GM12878 (cell line): ENCODE measurements around the gene EPB41L2.

Experiments
- CTCF ChIP-seq, 3 experiments: IDR thresholded peaks in 2 of 3; conservative IDR thresholded peaks in 1 of 3; 2 replicates each; pipeline ENCODE4 v1.5.1; 2011; ENCODE audit warnings: low read depth in 3 of 3, low read length in 3 of 3, mild to moderate bottlenecking in 3 of 3, control low read depth in 2 of 3, moderate library complexity in 2 of 3, inconsistent platforms in 1 of 3, mixed read lengths in 1 of 3; ENCODE audit not compliant: control insufficient read depth in 2 of 3, insufficient read depth in 1 of 3; ENCODE audit errors: extremely low read depth in 1 of 3
- E2F4 ChIP-seq: IDR thresholded peaks from 2 replicates; pipeline ENCODE4 v1.6.1; 2012; ENCODE audit warnings: low read depth, low read length, improper control_type of control experiment
- EED ChIP-seq: sonication (generic); IDR thresholded peaks from 2 replicates; pipeline ENCODE4 v1.6.1; 2016; ENCODE audit warnings: antibody characterized with exemption, low read depth
- EZH2 ChIP-seq: IDR thresholded peaks from 2 replicates; pipeline ENCODE4 v1.6.1; 2012; ENCODE audit warnings: low read depth, mild to moderate bottlenecking, control low read depth, inconsistent platforms, low read length, borderline replicate concordance; ENCODE audit not compliant: control insufficient read depth
- MAX ChIP-seq: IDR thresholded peaks from 2 replicates; pipeline ENCODE4 v1.6.1; 2012; ENCODE audit warnings: low read depth, low read length, improper control_type of control experiment
- RFX5 ChIP-seq: IDR thresholded peaks from 2 replicates; pipeline ENCODE4 v1.6.1; 2011; ENCODE audit warnings: low read depth, low read length, improper control_type of control experiment
- SRF ChIP-seq, 2 experiments: IDR thresholded peaks; 2 replicates each; pipeline ENCODE4 v1.6.1; 2011; ENCODE audit warnings: low read depth in 2 of 2, low read length in 2 of 2, mild to moderate bottlenecking in 1 of 2, moderate library complexity in 1 of 2

- no peak for TF ChIP-seq SRF (IDR thresholded peaks at IDR 0.05; ENCODE audit: low read depth in 2 of 2, low read length in 2 of 2)
- no peak for TF ChIP-seq CTCF (IDR thresholded peaks at IDR 0.05 in 2 of 3, conservative IDR thresholded peaks at IDR 0.05 in 1 of 3; ENCODE audit: control insufficient read depth in 2 of 3, extremely low read depth in 1 of 3, insufficient read depth in 1 of 3, low read depth in 3 of 3, low read length in 3 of 3)
- no peak for TF ChIP-seq RFX5
- no peak for TF ChIP-seq MAX
- no peak for TF ChIP-seq EZH2
- no peak for TF ChIP-seq EED
- no peak for TF ChIP-seq E2F4
Observed at GRCh38 chr6:130932921-130933320, 130.1 kb downstream of the EPB41L2 start.
